Activated B cell treated with CpG ODN at 0.5 μM for 24 hours (primary cell): ENCODE measurements around the gene PPA1. TPM values are rescaled to one million over a fixed set of nuclear protein-coding genes. Genes with fewer than 3 reads are reported as not detected.
"Not testable (repeated sequence)": the region's sequence is repeated elsewhere in the genome, so short reads cannot be mapped to it uniquely, and the experiment has no call there.

Experiments used
- ATAC-seq: fragments of 200-7000 bp; cut with Tn5 transposase; one replicate; pipeline ENCODE4 v1.10.0; 2021; ENCODE audit warnings: low read depth, mild to moderate bottlenecking, moderate library complexity
- CTCF ChIA-PET: fragments of 350-600 bp; sonication (Branson Sonifier 250); formaldehyde crosslinking; loops from one replicate; lab custom pipeline; 2021; ENCODE audit warnings: antibody characterized with exemption; lab: Charles Lee
- POLR2A ChIA-PET: fragments of 350-600 bp; sonication (Branson Sonifier 250); formaldehyde crosslinking; loops from one replicate; lab custom pipeline; 2021; ENCODE audit warnings: antibody characterized with exemption; lab: Charles Lee
- DNase-seq: peaks from one replicate; pipeline ENCODE4 v3.0.0; 2022
- H3K27ac Mint-ChIP-seq: one replicate; pipeline ENCODE4 v1.8.0; 2020; ENCODE audit warnings: mixed read lengths
- H3K27me3 Mint-ChIP-seq: one replicate; pipeline ENCODE4 v1.8.0; 2021; ENCODE audit warnings: mixed read lengths
- H3K36me3 Mint-ChIP-seq: one replicate; pipeline ENCODE4 v1.8.0; 2021; ENCODE audit warnings: low read depth, mixed read lengths
- H3K4me1 Mint-ChIP-seq: one replicate; pipeline ENCODE4 v1.8.0; 2021; ENCODE audit warnings: mixed read lengths
- H3K4me3 Mint-ChIP-seq: one replicate; pipeline ENCODE4 v1.8.0; 2020; ENCODE audit warnings: mild to moderate bottlenecking, mixed read lengths
- H3K9me3 Mint-ChIP-seq: one replicate; pipeline ENCODE4 v1.8.0; 2020; ENCODE audit warnings: mixed read lengths
- CTCF ChIP-seq: fragments of 200-600 bp; IDR thresholded peaks from one replicate; pipeline ENCODE4 v1.8.0; 2022; ENCODE audit warnings: antibody characterized with exemption, mild to moderate bottlenecking
- intact Hi-C: fragments of 100-400 bp; cut with micrococcal nuclease; formaldehyde crosslinking; loops from one replicate; pipeline ENCODE4 v1.15.1; 2024
- total RNA-seq: library from RNA; stranded (reverse); gene quantifications from 2 replicates; pipeline ENCODE4 v1.2.3, GENCODE V29; 2022

PPA1 gene
- total RNA-seq, 1 donor from 2014 or later, result 107 TPM

DNA sequence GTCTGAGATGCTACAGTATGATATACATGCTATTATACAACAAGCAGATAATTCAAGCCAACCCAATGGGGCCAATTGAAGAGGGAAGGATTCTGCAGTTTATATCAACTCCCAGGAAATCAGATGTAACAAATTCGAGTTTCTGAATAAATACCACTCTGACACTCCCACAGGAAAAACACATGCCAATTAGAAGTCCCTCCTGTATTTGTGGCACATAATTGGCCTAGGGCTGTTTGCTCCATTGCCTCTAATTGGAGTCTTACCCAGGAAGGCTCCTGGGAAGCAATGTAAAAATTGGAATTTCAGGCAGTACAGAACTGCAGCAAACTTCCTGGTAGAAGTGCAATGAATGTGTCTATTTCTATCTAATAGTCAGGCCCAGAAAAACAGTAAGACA lies 4.7 kb downstream of the PPA1 start:
- intact Hi-C loops, result no loop called here
- no peaks in the 10 kb centered on the region for H3K27me3 Mint-ChIP-seq
- no peak for ATAC-seq
- CTCF ChIA-PET, result interaction anchor here (14.4 kb wide), 1 partner anchor 137 kb away, joined by 373 read pairs; no protein-coding TSS in a partner anchor
- no peak for DNase-seq
- no peaks in the 10 kb centered on the region for H3K9me3 Mint-ChIP-seq
- no peak overlapping the region for H3K4me3 Mint-ChIP-seq
- H3K27ac Mint-ChIP-seq, result no peak overlapping the region
- H3K36me3 Mint-ChIP-seq, result peaks cover 28% of the 10 kb centered on the region
- POLR2A ChIA-PET, result no interaction called here
- no peak for TF ChIP-seq CTCF
- peaks cover 15% of the 10 kb centered on the region for H3K4me1 Mint-ChIP-seq

DNA sequence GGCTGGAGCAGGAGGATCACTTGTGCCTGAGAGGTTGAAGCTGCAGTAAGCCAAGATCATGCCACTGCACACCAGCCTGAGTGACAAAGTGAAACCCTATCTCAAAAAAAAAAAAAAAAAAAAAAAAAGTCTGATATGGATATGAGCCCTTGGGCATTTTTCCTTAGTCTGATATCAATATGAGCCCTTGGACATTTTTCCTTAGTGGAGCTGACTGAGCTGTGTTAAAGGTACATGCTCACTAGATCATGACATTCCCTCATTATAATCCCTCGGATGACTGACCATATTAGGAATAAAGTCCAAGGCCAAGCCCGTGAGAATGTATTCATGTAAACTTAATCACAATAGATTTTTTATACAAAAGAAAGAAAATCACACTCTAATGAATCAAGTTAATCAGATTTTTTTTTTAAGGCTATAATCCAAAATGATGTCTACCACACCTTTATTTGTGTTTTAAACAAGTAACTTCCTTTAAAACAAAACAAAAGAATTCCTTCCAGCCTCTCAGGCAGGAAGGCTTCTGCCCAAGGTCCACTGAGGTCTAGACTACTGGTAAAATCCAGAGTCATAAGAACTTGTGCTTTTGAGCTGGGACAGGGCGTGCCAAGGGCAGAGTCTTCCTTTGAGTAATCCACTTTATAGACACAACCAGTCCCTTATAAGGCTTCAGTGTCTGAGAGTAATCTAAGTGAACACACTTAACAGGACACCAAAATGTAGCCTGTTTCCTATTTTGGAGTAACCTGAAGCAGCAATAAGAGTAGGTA lies 5.5 kb downstream of the PPA1 start:
- ChIA-PET POLR2A (interaction anchor here (0.5 to 0.6 kb wide), 2 partner anchors 23 to 146 kb away, joined by 4 read pairs; no protein-coding TSS in a partner anchor), CTCF (interaction anchor here (14.4 kb wide), 1 partner anchor 138 kb away, joined by 373 read pairs; no protein-coding TSS in a partner anchor)
- H3K4me1 Mint-ChIP-seq, result peaks cover 16% of the 10 kb centered on the region
- no peaks in the 10 kb centered on the region for H3K9me3 Mint-ChIP-seq
- DNase-seq, result no peak
- no peak overlapping the region for H3K27ac Mint-ChIP-seq
- ATAC-seq, result no peak
- intact Hi-C loops, result no loop called here
- no peak for TF ChIP-seq CTCF
- no peak overlapping the region for H3K4me3 Mint-ChIP-seq
- H3K27me3 Mint-ChIP-seq, result no peaks in the 10 kb centered on the region
- H3K36me3 Mint-ChIP-seq, result peaks cover 30% of the 10 kb centered on the region

DNA sequence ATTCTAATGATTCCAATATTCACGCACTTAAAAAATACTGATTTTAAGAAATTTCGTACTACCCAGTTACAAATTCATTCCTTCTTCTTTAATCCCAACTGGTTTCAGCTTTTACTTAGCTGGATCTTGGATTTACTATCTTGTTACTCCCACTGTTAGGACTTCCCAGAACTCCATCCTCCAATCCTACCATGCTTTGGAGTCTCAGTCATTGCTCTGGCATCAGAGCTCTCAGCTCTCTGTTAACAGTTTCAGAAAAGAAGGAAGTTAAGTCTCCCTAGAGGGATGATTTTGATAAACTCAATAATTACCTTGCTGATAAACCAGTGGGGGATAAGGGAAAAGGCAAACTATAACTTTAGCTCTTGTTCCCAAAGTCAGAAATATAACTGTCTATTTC lies 9.5 kb downstream of the PPA1 start:
- Mint-ChIP-seq H3K27ac (no peak overlapping the region), H3K27me3 (no peaks in the 10 kb centered on the region), H3K4me1 (peaks cover 17% of the 10 kb centered on the region), H3K4me3 (no peak overlapping the region), H3K9me3 (no peaks in the 10 kb centered on the region), H3K36me3 (peaks cover 20% of the 10 kb centered on the region)
- ATAC-seq, result no peak
- POLR2A ChIA-PET, result interaction anchor here (0.7 to 3.2 kb wide), 2 partner anchors 46 to 140 kb away, joined by 7 to 26 read pairs; no protein-coding TSS in a partner anchor
- no peak for DNase-seq
- no peak for TF ChIP-seq CTCF
- intact Hi-C loops, result loop anchor here (5.0 kb wide), 2 partner anchors 319 to 659 kb away; no protein-coding TSS in a partner anchor
- CTCF ChIA-PET, result interaction anchor here (1.0 to 14.4 kb wide), 5 partner anchors 9 to 142 kb away, joined by 3 to 373 read pairs (median 38); partner anchors contain the start of gene PPA1

GRCh38 chr10:70222811-70223447 lies 10.3 kb downstream of the PPA1 start:
- ChIA-PET POLR2A (interaction anchor here (0.6 to 3.2 kb wide), 3 partner anchors 13 to 158 kb away, joined by 3 to 26 read pairs (median 4); no protein-coding TSS in a partner anchor), CTCF (interaction anchor here (0.6 to 14.4 kb wide), 10 partner anchors 10 to 238 kb away, joined by 3 to 373 read pairs (median 17); partner anchors contain the start of genes PPA1 and TYSND1)
- H3K27me3 Mint-ChIP-seq, H3K27ac Mint-ChIP-seq, H3K4me3 Mint-ChIP-seq, ATAC-seq, DNase-seq, H3K9me3 Mint-ChIP-seq: not testable (repeated sequence)
- Mint-ChIP-seq H3K4me1 (peaks cover 17% of the 10 kb centered on the region), H3K36me3 (peaks cover 21% of the 10 kb centered on the region)
- intact Hi-C loops, result loop anchor here (5.0 kb wide), 2 partner anchors 319 to 659 kb away; no protein-coding TSS in a partner anchor

DNA sequence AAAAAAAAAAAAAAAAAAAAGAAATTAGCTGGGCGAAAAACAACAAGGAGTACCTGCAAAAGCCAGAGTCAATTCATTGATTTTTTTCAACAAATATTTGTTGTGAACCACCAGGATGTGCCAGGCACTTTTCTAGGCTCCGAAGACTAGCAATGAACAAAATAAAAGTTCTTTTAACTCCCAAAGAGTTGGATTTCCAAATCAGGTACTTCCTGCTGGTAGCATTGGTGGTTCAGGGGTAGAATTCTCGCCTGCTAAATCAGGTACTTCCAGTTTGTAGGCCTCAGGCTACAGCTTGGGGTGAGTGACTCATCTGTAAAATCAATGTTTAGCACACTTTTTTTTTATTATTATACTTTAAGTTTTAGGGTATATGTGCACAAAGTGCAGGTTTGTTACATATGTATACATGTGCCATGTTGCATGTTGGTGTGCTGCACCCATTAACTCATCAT lies 10.9 kb downstream of the PPA1 start:
- Mint-ChIP-seq H3K9me3 (no peaks in the 10 kb centered on the region), H3K27me3 (no peaks in the 10 kb centered on the region), H3K36me3 (peaks cover 20% of the 10 kb centered on the region), H3K27ac (no peak overlapping the region), H3K4me1 (peaks cover 17% of the 10 kb centered on the region), H3K4me3 (no peak overlapping the region)
- no peak for ATAC-seq
- ChIA-PET POLR2A (interaction anchor here (0.5 to 3.2 kb wide), 4 partner anchors 112 to 158 kb away, joined by 3 to 26 read pairs (median 4); no protein-coding TSS in a partner anchor), CTCF (interaction anchor here (0.9 to 14.4 kb wide), 15 partner anchors 11 to 239 kb away, joined by 4 to 373 read pairs (median 13); partner anchors contain the start of genes PPA1 and TYSND1)
- intact Hi-C loops, result loop anchor here (5.0 kb wide), 2 partner anchors 320 to 660 kb away; no protein-coding TSS in a partner anchor
- TF ChIP-seq CTCF, result no peak
- no peak for DNase-seq
